ENCODE data around the gene PSORS1C1. TPM values are rescaled to one million over a fixed set of nuclear protein-coding genes. Genes with fewer than 3 reads are reported as not detected.

Gene PSORS1C1
- total RNA-seq, 1 donor from 2014 or later, result not detected

DNA sequence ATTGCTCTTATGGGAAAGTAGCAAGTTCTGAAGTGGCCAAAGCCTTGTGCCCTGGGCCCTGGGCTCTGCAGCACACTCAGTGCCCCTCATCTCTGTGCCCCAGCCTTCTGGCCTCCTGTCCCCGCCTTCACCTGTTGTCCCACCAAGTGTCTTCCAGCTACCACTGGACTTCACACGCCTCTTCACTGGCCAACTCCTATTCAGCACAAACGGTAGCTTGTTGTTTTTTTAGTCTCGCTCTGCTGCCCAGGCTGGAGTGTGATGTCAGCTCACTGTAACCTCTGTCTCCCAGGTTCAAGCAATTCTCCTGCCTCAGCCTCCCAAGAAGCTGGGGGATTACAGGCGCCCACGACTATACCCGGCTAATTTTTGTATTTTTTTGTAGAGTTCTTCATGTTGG lies 38.2 kb downstream of the PSORS1C1 start:
- Histone ChIP-seq H3K79me2 (ENCODE audit: low read depth) (peaks cover 11% of the 10 kb centered on the region), H3K9me3 (ENCODE audit: low read depth) (no peaks in the 10 kb centered on the region), H3K27ac (no peak overlapping the region), H3K4me2 (no peak overlapping the region), H3K9ac (no peak overlapping the region), H3K27me3 (no peaks in the 10 kb centered on the region), H3K4me1 (peaks cover 7% of the 10 kb centered on the region), H3K4me3 (no peak overlapping the region), H3F3A (ENCODE audit: low read depth) (no peaks in the 10 kb centered on the region), H2AFZ (replicated peaks) (no peak overlapping the region), H4K20me1 (ENCODE audit: low read depth) (no peaks in the 10 kb centered on the region), H3K36me3 (peaks cover 5% of the 10 kb centered on the region)
- H3K27me3 Mint-ChIP-seq (ENCODE audit: insufficient read depth, low read depth), result peaks cover 2% of the 10 kb centered on the region
- TF ChIP-seq, protein P1, sequence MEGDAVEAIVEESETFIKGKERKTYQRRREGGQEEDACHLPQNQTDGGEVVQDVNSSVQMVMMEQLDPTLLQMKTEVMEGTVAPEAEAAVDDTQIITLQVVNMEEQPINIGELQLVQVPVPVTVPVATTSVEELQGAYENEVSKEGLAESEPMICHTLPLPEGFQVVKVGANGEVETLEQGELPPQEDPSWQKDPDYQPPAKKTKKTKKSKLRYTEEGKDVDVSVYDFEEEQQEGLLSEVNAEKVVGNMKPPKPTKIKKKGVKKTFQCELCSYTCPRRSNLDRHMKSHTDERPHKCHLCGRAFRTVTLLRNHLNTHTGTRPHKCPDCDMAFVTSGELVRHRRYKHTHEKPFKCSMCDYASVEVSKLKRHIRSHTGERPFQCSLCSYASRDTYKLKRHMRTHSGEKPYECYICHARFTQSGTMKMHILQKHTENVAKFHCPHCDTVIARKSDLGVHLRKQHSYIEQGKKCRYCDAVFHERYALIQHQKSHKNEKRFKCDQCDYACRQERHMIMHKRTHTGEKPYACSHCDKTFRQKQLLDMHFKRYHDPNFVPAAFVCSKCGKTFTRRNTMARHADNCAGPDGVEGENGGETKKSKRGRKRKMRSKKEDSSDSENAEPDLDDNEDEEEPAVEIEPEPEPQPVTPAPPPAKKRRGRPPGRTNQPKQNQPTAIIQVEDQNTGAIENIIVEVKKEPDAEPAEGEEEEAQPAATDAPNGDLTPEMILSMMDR (IDR thresholded peaks at IDR 0.05), result no peak
- TF ChIP-seq EZH2 (IDR thresholded peaks at IDR 0.05) (no peak), EZH2phosphoT487 (IDR thresholded peaks at IDR 0.05) (no peak)
- DNase-seq (ENCODE audit: low spot score), result no peak
- H3K27ac Mint-ChIP-seq, result peak overlapping the region; percentile 13
- peaks cover 19% of the 10 kb centered on the region for H3K36me3 Mint-ChIP-seq
- no peaks in the 10 kb centered on the region for H3K9me3 Mint-ChIP-seq
- H3K4me1 Mint-ChIP-seq, result peaks cover 16% of the 10 kb centered on the region
- no peak overlapping the region for H3K4me3 Mint-ChIP-seq

DNA sequence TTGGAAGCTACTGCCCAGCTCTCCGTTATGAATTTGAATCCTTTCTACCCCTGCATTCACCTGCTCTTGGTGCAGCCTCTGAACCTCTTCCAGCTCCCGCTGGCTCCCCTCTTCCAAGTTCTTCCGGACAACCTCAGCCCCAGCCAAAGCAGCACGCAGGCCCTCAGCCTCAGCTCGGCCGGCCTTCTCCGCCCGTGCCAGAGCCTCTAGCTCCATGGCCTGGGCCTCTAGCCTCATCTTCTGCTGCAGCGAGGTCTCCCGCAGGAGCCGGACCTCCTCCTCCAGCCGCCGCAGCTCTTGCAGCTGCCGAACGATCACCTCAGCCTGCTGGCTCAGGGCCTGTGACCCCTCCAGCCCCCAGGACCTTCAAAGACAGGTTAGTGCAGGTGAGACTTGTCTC lies 39.8 kb downstream of the PSORS1C1 start:
- Mint-ChIP-seq H3K27ac (no peak overlapping the region), H3K36me3 (peaks cover 18% of the 10 kb centered on the region), H3K4me3 (no peak overlapping the region), H3K27me3 (ENCODE audit: insufficient read depth, low read depth) (peaks cover 2% of the 10 kb centered on the region), H3K4me1 (peaks cover 24% of the 10 kb centered on the region), H3K9me3 (no peaks in the 10 kb centered on the region)
- peaks cover 11% of the 10 kb centered on the region for H3K79me2 ChIP-seq (ENCODE audit: low read depth)
- peaks cover 11% of the 10 kb centered on the region for H3F3A ChIP-seq (ENCODE audit: low read depth)
- no peak for TF ChIP-seq EZH2phosphoT487 (IDR thresholded peaks at IDR 0.05)
- TF ChIP-seq EZH2 (IDR thresholded peaks at IDR 0.05), result no peak
- TF ChIP-seq, protein P1 (IDR thresholded peaks at IDR 0.05), result no peak
- no peak overlapping the region for H3K4me3 ChIP-seq
- H3K9ac ChIP-seq, result no peak overlapping the region
- no peak overlapping the region for H3K4me2 ChIP-seq
- DNase-seq (ENCODE audit: low spot score), result no peak
- H3K9me3 ChIP-seq (ENCODE audit: low read depth), result no peaks in the 10 kb centered on the region
- peaks cover 5% of the 10 kb centered on the region for H3K36me3 ChIP-seq
- no peak overlapping the region for H3K27ac ChIP-seq
- H3K4me1 ChIP-seq, result peaks cover 7% of the 10 kb centered on the region
- no peaks in the 10 kb centered on the region for H4K20me1 ChIP-seq (ENCODE audit: low read depth)
- H2AFZ ChIP-seq (replicated peaks), result no peak overlapping the region
- peaks cover 5% of the 10 kb centered on the region for H3K27me3 ChIP-seq

DNA sequence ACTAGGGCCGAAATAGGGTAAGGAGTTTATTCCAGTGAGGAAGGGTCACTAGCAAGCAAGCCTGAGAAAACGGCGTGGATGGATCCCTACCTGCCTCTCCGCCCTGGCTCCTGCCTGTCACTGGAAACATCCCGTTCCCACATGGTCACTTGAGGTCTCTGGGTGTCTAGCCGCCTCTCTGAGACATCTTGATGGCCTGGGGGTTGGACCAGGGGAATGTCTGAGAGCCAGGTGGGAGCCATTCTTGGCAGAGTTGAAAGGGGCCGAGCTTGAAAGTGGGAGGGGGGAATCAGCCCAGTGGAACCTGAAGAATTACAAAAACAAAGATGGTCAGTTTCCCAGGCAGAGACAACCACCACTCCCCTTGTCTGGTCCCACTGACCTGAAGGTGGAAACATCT lies 42.0 kb downstream of the PSORS1C1 start:
- Histone ChIP-seq H3F3A (ENCODE audit: low read depth) (peaks cover 12% of the 10 kb centered on the region), H3K4me2 (peak overlapping the region; percentile 93), H3K9me3 (ENCODE audit: low read depth) (no peaks in the 10 kb centered on the region), H3K79me2 (ENCODE audit: low read depth) (peaks cover 11% of the 10 kb centered on the region), H3K9ac (no peak overlapping the region), H3K27me3 (peaks cover 12% of the 10 kb centered on the region), H4K20me1 (ENCODE audit: low read depth) (no peaks in the 10 kb centered on the region), H3K36me3 (peaks cover 5% of the 10 kb centered on the region), H3K4me1 (peaks cover 10% of the 10 kb centered on the region), H2AFZ (replicated peaks) (no peak overlapping the region), H3K4me3 (no peak overlapping the region), H3K27ac (no peak overlapping the region)
- TF ChIP-seq, protein P1 (IDR thresholded peaks at IDR 0.05), result no peak
- TF ChIP-seq EZH2phosphoT487 (IDR thresholded peaks at IDR 0.05), result no peak
- no peak for TF ChIP-seq EZH2 (IDR thresholded peaks at IDR 0.05)
- peaks cover 13% of the 10 kb centered on the region for H3K36me3 Mint-ChIP-seq
- H3K27ac Mint-ChIP-seq, result no peak overlapping the region
- no peaks in the 10 kb centered on the region for H3K9me3 Mint-ChIP-seq
- H3K4me3 Mint-ChIP-seq, result no peak overlapping the region
- no peak for DNase-seq (ENCODE audit: low spot score)
- H3K4me1 Mint-ChIP-seq, result peaks cover 29% of the 10 kb centered on the region
- H3K27me3 Mint-ChIP-seq (ENCODE audit: insufficient read depth, low read depth), result peaks cover 2% of the 10 kb centered on the region

All from neural progenitor cell (in vitro differentiated cells).